HG03442 (cell line): ENCODE measurements around the gene RNF148.
"Not testable (repeated sequence)": the region's sequence is repeated elsewhere in the genome, so short reads cannot be mapped to it uniquely, and the experiment has no call there.

Experiments used
- ATAC-seq: cut with Tn5 transposase; IDR thresholded peaks from one replicate; pipeline ENCODE4 v1.9.1; 2021; ENCODE audit warnings: mild to moderate bottlenecking, moderate library complexity; ENCODE audit not compliant: unreplicated experiment

Gene RNF148

DNA sequence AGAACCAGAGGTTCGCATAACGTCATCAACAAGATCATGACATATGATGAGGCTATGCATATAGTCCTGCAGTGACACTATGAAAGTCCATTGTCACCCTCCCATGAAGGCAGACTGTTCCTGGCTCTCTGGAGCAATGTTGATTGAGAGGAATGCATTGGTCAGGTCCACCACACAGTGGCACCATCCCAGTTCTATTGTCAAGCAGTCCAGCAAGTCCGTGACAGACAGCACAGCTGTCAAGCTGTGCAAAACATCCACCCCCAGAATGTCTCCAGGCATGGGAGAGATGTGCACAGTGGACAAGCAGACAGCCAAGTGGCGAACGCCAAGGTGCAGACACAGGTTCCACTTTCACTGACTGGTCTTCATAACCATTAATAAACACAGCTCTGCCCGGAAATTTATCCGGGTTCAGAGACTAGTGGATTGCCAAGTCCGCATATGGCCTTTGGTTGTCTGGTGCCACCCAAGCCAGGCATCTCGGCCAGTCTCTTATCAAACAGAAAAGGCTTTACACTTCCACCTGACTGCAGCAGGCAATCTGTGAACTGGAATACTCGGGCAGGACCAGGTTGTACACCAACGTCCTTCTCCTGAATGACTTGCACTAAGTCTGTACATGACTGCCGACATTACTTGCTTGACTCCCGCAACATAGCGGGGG lies 11.0 kb downstream of the RNF148 start:
- ATAC-seq, result no peak

DNA sequence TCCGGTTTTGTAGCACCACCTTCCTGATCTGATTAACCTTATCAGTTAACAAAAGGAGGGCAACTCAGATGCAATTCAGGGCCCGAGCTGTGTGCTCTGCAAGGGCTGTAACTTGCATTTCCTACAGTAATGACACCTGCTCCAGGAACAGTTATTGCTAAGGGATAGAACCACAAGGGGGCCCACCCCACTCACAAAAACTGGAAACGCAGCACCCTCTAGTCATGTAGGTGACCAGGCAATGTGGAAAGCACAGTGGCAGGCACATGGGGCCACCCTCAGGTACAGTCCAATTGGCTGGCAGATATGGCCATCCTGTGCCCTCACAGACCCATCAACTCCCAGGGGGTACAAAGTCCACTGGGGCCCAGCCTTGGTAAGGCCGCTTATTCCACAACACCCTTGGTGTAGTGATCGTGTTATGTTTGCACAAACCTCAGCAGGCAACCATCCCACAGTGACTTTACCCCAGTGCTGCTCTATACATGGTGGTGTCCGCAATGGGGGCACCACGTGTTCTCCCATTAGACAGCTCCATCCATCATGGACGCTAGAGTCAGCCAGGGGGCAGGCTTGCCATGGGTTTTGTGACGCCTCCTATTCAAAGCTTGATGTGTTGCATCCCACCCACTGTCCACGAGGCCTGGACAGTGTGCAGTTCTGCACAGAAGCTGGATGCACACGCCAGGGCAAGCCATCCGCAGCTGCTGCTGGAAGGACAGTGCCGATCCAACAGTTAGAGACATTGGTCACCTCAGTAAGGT lies 13.2 kb downstream of the RNF148 start:
- no peak for ATAC-seq

DNA sequence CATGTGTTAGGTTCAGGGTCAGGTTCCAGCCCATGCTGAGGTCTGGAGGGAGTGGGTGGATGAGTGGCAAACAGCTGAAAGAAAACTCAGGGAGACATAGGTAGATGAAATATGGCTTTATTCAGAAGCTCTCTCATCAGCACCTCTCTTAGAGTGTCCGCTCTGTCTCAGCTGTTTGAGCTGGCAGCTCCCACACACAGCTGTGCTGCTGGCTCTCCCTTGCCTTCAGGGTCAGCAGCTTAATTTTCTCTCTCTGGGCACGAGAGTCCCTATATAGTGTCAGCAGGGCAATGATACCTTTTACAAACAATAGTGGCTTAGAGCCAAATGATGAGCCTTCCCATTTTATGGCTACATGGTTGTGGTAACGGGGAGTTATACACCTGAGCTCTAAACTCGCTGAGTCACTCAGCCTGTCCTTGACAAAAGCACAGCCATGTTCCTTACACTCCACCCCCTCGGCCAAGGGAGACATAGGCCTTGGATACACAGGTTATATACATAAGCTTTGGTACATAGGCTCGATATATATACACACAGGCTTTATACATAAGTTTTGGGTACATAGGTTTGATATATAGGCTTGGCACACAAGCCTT lies 14.2 kb downstream of the RNF148 start:
- no peak for ATAC-seq

DNA sequence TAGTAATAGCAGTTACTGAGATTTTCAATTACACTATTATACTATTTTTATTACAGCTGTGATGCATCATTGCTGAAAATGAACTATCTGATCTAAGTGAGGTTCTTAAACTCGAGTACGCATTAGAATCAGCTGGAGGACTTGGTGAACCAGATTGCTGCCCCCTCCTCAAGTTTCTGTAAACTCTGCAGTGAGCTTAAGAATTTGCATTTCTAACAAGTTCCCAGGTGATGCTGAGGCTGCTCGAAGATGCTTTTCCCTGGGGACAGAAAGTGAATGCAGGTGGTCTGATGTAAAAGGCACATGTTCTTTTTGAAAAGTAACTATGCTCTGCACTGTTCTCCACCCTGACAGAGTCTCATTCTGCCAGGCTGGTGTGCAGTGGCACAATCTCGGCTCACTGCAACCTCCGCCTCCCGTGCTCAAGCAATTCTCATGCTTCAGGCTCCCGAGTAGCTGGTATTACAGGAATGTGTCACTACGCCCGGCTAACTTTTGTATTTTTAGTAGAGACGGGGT lies 16.3 kb downstream of the RNF148 start:
- ATAC-seq, result no peak

DNA sequence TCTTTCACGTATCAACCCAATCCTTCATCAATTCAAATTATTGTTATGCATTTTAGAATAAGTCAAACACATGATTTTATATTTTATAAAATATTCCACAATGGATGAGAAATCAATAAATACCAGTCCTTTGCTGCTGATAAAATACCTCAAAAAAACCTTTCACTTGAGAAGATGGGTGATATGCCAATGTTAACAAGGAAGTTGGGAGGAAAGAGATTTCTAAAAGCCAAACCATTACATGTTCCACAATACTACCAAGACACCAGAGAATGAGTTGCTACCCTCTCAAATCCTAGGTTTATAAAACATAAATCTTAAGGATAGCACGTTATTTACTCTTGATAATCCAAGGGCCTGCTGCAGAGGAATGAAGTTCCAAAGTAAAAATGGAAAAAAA lies 18.2 kb downstream of the RNF148 start:
- no peak for ATAC-seq

DNA sequence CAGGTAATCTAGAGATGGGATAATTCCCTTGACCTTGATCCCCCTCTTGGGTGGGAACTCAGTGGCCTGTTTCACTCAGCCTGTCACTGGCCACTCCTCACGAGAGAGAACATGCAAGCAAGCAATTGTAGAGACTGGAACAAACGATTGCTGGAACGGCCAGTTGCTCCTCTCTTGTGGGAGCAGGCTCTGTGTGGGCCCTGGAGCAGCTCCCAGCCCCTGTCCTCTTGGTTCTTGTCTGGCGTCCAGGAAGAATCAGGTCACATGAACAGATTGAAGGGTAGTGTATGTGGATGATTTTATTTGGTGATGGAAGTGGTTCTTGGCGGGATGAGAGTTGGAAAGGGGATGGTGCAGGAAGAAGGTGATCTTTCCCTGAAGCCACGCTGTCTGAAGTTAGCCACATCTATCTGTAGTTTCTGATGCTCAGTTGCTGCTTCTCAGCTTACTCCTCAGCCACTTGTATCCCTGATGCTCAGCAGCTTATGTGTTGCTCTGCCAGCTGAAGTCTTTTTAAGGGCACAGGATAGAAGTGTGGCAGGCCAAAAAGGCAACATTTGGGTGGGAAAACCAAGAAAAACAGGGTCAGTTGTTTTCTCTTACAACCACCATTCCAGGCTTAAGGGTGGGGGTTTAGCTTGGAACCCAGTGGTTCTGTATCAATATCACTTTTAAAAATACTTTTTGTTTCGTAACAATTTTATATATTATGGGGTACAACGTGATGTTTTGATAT lies 19.7 kb downstream of the RNF148 start:
- ATAC-seq, result no peak

DNA sequence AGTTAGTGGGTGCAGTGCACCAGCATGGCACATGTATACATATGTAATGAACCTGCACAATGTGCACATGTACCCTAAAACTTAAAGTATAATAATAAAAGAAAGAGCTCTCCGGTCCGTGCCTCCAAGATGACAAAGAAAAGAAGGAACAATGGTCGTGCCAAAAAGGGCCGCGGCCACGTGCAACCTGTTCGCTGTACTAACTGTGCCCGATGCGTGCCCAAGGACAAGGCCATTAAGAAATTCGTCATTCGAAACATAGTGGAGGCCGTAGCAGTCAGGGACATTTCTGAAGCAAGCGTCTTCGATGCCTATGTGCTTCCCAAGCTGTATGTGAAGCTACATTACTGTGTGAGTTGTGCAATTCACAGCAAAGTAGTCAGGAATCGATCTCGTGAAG lies 21.5 kb downstream of the RNF148 start:
- not testable (repeated sequence) for ATAC-seq

DNA sequence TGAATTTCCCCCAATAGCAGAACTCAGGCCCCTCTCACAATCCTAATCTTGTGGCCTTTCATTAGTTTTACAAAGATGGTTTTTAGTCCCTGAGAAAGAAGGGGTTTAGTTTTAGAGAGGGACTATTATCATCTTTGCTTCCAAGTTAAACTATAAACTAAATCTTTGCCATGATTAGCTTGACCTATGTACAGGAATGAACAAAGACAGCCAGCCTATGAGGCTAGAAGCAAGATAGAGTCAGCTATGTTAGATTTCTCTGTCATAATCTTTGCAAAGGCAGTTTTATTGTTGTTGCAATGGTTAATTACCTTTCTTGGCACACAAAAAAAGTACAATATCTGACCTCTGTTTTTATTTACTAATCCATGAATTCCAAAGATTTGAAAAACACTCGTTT lies 22.9 kb downstream of the RNF148 start:
- no peak for ATAC-seq

DNA sequence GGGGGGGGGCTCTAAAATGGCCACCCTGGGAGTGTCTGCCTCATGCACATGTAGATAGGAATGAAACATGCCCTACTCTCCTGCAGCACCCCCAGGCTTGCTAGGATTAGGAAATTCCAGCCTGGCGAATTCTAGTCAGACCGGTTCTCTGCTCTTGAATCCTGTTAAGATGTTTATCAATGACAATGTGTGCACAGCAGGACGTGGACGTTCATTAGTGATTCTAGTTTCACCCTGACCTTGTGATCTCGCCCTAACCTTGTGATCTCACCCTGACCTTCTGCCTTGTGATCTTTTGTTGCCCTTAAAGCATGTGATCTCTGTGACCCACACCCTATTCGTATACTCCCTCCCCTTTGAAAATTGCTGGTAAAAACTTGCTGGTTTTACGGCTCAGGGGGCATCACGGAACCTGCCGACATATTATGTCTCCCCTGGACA lies 23.4 kb downstream of the RNF148 start:
- not testable (repeated sequence) for ATAC-seq

DNA sequence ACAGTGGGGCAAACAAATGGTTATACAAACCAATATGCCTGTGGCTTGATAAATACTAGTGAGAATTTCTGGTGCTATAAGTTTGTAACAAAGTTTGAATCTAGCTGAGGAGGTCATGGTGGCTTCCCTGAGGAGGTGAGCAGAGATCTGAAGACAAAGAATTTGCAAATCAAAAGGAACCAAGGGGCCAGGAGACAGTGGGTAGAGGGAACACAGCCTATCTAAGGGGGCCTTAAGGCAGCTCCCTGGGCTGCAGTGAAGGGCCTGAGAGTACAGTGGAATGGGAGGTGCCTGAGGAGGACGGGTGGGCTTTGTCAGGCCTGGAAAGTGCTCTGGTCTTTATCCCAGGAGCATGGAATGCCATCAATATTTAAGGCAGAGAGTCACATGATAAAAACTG lies 25.6 kb downstream of the RNF148 start:
- ATAC-seq, result no peak

DNA sequence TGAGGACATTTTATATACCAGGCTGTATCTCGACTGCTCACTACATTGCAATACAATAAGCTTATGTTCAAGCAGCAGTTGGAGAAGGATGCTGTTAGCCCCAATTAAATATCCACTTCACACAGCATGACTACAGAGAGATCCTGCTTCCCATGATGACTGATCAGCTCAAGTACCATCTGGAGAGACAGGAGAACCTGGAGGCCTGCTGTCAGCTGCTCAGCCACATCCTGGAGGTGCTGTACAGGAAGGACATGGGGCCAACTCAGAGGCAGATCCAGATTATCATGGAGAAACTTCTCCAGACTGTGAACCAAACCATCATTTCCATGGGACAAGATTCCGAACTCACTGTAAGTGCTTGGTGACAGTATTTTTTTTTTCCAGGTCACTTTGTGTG lies 26.3 kb downstream of the RNF148 start:
- no peak for ATAC-seq

DNA sequence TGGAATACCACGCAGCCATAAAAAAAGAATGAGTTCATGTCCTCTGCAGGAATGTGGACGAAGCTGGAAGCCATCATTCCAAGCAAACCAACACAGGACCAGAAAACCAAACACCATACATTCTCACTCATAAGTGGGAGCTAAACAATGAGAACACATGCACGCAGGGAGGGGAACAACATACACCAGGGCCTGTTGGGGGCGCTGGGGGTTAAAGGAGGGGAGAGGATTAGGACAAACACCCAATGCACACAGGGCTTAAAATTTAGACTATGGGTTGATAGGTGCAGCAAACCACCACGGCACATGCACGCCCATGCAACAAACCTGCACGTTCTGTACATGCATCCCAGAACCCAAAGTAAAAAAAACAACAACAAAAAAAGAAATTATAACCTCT lies 27.1 kb downstream of the RNF148 start:
- ATAC-seq, result no peak

DNA sequence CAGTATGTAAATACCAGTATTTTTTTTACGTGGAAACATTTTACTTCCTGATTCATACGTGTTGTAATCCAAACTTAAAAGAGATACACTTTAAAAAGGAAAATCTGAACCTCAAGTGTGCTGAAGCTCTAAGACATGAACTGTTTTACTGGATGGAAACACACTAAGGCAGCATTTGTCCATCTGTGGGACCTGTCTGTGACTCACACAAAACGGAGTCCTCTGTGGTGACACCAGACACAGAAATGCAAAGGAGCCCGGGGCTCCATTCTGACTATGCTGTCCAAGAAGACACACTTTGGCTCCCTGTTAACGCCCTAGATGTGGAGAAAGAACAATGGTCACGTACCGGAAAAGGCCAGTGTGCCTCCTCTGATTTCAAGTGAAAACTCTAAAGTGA lies 27.7 kb downstream of the RNF148 start:
- ATAC-seq, result no peak

DNA sequence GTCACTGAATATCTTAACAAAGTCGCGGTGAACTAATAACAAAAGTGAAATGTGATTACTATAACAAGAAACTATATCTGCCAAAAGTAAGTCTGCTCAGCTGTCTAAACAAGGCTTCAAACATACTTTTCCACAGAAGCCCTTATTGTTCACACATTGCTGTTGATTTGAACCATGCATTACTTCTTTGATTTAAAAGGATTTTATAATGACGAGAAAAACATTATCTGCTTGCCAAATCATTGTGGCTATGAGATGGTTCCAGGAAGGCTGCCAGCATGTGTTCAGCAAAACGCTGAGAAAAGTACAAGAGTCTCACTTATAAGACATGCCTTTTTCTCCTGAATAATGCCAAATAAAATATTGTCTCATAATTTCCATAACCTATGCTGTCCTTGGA lies 28.2 kb downstream of the RNF148 start:
- ATAC-seq, result no peak

DNA sequence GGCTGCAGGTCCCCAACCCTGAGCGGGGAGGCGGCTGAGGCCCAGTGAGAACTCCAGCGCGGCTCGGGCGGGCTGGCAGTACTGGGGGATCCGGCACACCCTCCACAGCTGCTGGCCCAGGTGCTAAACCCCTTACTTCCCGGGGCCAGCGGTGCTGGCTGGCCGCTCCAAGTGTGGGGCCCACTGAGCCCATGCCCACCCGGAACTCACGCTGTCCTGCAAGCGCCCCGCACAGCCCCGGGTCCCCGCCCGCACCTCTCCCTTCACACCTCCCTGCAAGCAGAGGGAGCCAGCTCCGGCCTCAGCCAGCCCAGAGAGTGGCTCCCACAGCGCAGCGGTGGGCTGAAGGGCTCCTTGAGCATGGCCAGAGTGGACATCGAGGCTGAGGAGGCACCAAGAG lies 28.8 kb downstream of the RNF148 start:
- no peak for ATAC-seq

DNA sequence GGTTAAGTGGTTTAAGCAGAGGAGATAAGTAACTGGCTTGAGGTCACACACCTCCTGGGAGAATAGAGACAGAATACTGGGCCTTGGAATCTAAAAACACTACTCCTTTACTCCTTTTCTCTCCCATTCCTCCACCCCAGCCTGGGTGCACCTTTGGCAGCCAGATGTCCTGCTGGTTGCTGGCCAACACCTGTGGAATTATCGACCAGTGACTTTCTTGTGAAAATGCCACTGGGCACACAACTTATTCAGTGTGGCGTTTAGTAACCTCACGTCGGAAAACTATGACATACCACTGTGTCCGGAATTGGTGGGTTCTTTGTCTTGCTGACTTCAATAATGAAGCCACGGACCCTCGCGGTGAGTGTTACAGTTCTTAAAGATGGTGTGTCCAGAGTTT lies 30.2 kb downstream of the RNF148 start:
- no peak for ATAC-seq

DNA sequence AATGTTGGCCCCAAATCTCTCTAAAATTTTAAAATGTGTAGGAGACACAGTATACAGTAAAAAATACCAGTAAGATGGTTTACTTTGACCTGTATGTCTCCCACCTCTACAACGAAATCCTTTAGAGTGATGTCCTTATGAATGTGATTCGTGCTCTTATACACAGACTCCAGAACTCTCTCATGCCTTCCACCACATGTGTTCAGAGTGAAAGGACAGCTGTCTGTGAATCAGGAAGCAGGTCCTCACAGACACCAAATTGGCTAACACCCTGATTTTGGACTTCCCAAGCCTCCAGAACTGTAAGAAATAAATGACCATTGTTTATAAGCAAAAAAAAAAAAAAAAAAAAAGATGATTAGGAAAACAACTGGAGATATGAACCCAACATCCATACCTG lies 39.0 kb downstream of the RNF148 start:
- no peak for ATAC-seq

DNA sequence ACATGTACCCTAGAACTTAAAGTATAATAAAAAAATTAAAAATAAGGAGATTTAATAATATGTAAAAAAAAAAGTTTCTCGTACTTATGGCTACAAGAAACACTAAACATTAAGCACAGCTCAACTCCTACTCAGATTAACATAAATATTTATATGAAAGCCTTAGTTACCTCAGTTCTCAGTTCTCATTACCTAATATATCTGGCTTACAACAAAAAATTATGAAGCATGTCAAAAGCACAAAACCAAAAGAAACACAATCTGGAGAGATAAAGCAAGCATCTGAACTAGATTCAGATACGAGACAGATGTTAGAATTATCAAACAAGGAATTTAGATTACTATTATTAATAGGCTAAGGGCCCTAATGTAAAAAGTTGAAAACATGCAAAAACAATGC lies 43.9 kb downstream of the RNF148 start:
- ATAC-seq, result no peak

DNA sequence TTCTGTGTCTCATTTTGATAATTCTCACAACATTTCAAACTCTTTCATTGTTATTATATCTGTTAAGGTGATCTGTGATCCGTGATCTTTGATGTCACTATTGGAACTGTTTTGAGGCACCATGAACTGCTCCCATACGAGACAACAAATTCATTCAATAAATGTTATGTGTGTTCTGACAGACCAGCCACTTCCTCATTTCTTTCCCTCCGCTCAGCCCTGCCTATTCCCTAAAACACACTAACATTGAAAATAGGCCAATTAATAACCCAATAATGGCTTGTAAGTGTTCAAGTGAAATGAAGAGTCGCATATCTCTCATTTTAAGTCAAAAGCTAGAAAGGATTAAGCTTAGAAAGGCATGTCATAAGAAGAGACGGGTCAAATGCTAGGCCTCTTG lies 49.0 kb downstream of the RNF148 start:
- ATAC-seq, result no peak

DNA sequence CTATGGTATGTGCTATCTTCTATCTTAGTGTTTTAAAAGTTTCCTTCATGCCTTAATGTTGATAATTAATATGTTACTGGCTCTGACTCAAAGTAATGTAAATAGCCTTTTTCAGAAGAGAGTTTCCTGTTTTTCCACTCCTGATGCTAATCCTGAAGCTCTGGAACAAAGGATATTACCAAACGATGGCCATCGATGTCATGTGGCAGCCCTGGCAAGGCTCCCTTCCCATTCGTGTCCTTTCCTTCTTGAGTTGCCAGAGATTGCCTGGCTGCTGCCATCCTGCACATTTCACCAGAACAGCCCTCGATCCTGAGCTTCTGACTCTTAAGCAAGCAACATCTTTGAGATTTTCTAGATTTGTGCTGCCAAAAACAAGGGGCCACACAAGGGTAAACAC lies 49.8 kb downstream of the RNF148 start:
- no peak for ATAC-seq
